GM18861 (cell line): ENCODE measurements around the gene TRIP10.
"Not testable (repeated sequence)": the region's sequence is repeated elsewhere in the genome, so short reads cannot be mapped to it uniquely, and the experiment has no call there.

ENCODE experiments used
- ATAC-seq: cut with Tn5 transposase; IDR thresholded peaks from one replicate; pipeline ENCODE4 v1.9.1; 2021; ENCODE audit not compliant: unreplicated experiment

Gene TRIP10, protein sequence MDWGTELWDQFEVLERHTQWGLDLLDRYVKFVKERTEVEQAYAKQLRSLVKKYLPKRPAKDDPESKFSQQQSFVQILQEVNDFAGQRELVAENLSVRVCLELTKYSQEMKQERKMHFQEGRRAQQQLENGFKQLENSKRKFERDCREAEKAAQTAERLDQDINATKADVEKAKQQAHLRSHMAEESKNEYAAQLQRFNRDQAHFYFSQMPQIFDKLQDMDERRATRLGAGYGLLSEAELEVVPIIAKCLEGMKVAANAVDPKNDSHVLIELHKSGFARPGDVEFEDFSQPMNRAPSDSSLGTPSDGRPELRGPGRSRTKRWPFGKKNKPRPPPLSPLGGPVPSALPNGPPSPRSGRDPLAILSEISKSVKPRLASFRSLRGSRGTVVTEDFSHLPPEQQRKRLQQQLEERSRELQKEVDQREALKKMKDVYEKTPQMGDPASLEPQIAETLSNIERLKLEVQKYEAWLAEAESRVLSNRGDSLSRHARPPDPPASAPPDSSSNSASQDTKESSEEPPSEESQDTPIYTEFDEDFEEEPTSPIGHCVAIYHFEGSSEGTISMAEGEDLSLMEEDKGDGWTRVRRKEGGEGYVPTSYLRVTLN

DNA sequence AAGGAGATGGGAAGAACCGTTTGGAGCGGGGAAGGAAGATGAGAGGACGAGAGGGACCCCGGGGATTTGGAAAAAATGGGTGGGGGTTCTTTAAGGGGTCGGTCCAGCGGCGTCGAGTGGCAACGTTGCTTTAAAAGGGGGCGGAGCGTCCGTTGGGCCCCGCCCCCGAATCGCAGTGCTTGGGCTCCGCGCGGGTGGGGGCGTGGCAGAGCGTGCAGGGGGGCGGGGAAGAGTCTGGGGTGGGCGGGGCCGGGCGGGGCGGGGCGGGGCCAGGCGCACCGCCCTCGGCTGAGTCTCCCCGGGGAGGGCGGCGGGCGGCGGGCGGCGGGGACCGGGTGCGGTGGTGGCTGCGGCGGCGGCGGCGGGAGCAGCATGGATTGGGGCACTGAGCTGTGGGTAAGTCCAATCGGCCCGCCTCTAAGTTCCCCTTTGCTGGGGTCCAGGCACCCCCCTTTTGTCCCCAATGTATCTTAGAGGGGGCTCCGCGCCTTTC lies at the start of gene TRIP10:
Gene TRIP10, plus strand, starts transcription at position 291 of the 493 bp plus-strand sequence. Its CDS starts 82 bp downstream, at position 373.
- no peak for ATAC-seq

DNA sequence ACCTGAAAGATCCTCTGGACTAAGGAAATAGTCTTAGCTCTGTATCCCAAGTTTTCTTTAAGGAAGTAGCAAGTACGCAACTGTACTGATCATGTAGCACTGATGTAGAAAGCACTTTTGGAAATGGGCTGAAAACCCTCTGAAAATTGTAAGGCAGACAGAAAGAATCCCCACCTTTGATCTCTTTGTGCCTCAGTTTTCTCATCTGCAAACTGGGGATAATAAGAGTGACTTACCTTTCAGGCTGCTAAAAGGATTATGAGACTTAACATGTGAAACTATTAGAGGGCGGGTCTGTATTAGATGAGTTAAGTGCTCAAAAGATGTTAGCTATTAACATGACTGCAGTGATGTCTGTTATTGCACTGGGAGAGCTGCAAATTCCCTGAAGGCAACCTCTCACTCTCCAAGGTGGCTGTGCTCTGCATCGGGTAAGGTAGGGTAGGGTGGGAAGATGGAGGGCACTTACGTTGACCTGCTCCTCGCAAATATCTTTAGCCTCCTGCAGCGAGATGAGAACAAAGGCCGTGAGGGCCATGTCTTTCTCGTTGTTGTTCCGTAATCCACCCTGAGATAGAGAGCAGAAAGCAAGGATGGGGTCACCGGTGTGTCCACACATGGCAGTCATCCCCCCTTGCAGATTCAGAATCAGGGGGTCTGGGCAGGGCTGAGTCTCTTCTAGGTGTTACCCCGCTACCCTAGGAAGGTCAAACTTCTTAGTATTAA lies 49.2 kb upstream of the TRIP10 start:
- ATAC-seq: no peak

DNA sequence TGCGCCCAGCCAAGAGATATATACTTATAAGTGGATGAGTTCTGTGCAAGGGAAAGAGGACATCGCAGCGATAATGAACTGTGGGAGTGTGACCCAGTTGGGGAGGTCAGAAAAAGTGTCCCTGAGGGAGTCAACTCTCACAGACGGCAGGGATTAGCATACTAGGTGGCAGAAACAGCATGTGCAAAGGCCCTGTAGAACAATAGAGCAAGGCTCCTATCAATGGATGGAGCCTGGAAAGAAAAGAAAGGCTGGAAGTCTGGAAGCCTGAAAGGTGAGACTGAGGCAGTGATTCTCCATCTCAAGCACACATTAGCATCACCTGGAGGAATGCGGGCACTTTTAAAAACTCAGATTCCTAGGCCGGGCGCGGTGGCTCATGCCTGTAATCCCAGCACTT lies 48.1 kb upstream of the TRIP10 start:
- no peak for ATAC-seq

DNA sequence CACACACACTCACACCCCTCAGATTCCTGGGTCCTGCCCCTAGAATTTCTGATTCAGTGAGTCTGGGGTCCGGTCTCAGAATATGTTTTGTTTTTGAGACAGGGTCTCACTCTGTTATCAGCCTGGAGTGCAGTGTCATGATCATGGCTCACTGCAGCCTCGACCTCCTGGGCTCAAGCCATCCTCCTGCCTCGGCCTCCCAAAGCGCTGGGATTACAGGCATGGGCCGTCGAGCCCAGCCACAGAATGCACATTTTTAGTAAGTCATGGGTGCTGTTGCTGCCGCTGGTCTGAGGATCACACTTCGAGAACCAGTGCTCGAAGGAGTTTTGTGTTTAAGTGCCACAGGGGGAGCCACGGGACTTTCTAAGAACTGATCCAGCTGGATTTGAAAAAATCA lies 47.5 kb upstream of the TRIP10 start:
- no peak for ATAC-seq

DNA sequence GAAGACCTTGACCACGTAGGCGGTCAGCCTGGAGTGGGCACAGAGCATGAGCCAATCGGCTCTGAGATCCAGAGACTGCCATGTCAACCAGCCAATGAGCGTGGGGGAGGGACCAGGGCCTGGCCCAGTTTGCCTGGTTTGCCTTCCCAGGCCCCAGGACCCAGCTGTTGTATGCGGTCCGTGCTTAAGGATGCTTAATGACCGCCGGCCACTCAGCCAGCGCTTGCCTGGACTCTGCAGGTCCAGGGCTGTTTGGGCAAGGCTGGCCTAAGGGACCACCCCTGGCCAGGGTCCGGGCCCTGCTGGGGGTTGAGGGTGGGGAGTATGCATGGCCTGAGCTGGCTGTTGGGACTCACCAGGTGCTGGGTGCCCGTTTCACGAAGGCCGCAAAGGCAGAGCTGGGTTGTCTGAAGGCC lies 46.4 kb upstream of the TRIP10 start:
- ATAC-seq: no peak

DNA sequence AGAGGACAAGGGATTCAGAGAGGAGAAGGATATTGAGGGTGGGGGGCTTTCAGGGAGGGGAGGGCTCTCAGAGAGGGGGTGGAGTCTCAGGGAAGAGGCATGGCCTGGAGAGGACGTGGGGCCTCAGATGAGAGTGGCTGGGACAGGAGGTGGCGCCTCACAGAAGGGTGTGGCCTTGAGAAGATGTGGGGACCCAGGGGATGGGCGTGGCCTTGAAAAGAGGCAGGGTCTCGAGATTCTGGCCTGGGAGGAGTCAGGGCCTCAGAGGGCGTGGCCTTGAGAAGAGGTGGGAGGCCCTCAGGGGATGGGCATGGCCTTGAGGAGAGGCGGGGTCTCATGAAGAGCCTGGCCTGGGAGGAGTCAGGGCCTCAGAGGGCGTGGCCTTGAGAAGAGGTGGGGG lies 45.8 kb upstream of the TRIP10 start:
- ATAC-seq: no peak

DNA sequence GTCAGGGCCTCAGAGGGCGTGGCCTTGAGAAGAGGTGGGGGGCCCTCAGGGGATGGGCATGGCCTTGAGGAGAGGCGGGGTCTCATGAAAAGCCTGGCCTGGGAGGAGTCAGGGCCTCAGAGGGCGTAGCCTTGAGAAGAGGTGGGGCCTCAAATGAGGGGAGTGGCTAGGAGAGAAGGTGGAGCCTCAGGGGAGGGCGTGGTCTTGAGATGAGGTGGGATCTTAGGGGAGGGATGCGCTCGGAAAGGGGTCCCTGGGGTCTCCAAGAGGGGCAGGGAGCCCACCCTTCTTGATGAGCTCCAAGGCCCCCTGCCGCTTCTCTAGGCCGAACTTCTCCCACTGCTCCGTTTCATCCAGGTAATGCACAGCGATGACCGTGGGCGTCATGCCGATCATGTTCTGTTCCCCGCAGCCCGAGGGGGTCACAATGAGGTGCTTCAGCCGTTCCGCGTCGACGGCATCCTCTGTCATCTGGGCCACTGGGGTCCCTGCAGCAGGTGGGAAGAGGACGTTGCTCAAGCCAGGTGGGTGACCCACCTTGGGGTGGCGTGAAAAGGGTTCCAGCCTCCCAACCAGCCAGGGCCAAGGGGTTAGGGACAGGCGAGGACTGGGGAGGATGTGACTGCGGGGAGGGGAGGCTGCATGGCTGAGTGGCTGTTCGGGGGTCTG lies 45.2 kb upstream of the TRIP10 start:
- no peak for ATAC-seq

DNA sequence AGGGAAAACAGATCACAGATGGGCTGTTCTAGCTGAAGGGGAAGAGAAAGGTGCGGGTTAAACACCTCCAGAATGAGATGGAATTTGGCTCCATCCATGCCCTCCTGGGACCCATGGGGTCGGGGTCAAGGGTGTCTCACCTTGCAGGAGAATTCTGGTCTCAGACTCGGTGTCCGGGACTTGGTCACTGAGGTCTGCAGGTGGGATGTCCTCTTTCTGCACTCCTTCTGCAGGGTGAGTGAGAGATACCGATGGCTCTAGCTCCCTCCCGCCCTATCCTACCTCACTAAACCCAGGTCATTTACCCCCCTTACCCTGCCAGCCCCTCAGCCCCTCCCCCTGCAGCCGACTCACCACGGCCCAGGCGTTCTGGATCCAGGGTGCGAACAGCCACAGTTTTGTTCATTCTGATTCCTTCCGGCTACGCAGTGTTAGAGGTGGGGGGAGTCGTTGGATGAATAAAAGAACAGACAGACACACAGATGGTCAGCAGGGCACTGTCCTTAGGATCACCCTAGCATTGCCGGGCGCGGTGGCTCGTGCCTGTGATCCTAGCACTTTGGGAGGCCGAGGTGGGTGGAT lies 43.1 kb upstream of the TRIP10 start:
- no peak for ATAC-seq

DNA sequence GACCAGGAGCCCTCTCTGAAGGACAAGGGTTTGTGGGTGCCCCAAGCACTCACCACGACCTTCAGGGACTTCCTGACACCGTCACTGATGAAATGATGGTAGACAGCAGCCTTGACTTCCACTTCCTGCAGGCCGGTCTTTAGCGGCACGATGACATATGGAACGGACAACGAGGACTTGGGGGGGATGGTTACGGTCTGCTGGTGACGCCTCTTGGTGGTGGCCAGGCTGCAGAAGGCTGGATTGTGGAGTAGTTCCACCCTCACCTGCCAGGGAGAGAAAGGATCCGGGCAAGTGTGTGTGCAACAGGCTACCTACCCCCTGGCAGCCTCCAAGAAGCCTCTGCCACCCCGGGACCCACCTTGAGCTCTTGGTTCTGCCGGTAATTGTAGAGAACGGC lies 42.2 kb upstream of the TRIP10 start:
- no peak for ATAC-seq

DNA sequence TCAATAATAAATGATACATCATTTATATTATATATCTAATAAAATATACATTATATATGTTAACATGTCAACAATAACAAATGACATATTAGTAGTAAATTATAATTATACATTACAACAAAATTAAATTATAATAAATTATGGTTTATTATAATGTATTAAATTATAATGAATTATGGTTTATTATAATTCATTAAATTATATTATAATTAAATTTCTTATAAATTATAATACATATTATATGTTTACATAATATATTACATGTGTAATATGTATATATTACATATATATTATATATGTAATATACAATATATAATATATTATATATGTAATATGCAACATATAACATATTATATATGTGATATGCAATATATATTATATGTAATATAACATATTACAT lies 39.5 kb upstream of the TRIP10 start:
- no peak for ATAC-seq

DNA sequence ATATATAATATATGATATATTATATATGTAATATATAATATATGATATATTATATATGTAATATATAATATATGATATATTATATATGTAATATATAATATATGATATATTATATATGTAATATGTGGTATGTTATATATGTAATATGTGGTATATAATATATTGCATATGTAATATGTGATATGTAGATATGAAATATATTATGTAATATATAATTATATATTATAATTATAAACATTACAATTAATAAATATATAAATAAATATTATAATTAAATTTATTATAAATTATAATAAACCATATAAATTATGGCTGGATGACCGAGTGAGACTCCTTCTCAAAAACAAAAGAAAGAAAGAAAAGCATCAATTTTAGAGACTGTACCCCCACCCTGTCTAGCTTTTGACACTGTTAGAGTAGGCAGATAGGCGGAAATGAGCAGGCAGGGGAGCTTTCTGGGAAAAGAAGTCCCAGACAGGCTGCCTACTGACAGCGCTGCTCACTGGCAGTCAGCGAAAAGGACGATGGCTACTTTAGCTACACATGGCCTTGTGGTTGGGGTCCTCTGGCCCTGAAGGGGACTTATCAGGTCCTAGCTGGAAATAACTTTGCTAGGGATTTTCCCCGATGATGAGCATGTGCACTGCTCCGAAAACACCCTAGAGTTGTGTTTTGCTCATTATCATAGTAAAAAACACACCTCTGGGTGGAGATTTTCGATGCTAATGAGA lies 38.7 kb upstream of the TRIP10 start:
- no peak for ATAC-seq

DNA sequence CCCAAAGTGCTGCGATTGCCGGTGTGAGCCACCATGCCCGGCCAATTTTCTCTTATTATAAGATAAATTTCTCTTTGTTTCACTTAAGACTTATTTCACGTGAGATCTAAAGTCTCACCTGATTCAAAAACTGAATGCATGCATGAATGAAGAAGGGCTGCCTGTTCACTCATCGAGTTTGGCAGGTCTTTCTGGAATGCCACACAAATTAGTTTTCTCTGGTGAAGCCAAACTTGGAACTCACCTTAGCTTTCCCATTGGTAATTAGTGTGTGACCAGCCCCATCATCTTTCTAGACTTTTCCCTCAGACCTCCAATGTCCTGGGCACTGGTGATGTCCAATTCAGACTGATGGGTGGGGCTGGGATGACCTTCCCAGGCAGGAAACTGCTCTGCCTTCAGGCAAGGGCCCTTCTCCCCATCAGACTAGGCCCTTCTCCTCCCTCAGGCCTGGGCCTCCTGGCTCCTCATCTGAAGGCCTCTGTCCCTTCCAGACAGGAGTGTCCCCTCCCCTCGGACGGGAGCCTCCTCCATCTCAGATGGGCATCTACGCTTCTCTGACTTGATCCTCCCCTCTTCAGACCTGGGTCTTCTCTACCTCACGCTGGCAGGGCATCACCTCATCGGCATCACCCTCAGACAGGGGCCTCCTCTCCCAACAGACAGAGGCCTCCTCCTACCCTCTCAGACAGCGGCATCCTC lies 33.4 kb upstream of the TRIP10 start:
- no peak for ATAC-seq

DNA sequence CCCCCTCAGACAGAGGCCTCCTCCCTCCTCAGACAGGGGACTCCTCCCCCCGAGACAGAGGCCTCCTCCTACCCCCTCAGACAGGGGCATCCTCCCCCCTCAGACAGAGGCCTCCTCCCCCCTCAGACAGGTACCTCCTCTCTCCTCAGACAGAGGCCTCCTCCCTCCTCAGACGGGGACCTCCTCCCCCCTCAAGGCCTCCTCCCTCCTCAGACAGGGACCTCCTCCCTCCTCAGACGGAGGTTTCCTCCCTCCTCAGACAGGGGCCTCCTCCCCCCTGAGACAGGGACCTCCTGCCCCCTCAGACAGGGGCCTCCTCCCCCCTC lies 32.9 kb upstream of the TRIP10 start:
- no peak for ATAC-seq

DNA sequence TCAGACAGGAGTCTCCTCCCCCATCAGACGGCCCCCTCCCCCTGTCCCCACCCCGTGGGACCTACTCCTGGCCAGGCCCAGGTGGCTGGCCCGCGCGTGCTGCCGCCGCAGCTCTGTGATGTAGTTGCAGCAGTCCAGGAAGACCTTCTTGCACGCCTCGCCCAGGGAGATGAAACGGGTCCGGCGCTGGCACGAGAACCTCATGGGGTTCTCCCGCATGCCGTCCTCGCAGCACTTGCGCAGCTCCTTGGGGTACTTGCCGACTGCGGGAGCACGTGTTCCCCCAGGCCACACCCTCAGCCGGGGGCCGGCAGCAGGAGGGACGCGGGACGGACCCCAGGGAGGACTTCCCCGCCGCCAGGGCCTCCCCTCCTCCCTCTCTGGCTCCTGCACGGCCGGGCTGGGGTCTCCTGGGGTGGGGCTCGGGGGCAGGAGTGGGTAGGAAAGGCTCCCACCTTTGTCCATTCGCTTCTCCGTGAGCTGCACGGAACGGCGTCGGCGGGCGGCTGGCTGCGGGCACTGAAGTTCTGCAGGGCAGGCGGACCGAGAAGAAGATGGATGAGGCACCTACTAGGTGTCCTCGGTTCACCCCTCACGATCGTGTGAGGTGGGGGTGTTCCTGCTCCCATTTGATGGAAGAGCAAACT lies 32.3 kb upstream of the TRIP10 start:
- no peak for ATAC-seq

DNA sequence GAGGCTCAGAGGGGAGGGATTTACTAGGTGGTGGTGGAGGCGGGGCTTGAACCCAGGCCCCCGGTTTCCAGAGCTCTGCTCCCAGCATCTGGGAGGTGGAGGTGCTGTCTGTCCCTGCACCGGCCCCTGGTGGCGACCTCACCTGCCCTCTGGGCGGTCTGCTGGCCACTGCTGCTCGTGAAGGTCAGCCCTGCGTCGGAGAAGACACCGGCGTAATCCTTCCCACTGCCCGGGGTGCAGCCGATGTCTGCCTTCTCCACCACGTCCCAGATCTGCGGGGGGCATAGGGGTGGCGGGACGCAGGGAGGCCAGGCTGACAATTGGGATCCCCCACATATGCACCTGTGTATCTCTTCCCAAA lies 31.8 kb upstream of the TRIP10 start:
- no peak for ATAC-seq

DNA sequence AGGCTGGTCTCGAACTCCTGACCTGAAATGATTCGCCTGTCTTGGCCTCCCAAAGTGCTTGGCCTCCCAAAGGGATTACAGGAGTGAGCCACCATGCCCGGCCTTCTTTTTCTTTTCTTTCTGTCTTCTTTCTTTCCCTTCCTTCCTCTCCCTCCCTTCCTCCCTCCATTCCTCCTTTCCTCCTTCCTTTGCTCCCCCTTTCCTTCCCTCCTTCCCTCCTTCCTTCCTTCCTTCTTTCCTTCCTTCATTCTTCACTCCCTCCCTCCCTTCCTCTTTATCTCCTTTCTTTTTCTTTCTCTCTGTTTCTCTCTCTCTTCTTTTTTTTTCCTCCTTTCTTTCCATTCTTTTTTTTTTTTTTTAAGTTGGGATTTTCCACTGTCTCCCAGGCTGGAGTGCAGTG lies 31.1 kb upstream of the TRIP10 start:
- ATAC-seq: no peak

DNA sequence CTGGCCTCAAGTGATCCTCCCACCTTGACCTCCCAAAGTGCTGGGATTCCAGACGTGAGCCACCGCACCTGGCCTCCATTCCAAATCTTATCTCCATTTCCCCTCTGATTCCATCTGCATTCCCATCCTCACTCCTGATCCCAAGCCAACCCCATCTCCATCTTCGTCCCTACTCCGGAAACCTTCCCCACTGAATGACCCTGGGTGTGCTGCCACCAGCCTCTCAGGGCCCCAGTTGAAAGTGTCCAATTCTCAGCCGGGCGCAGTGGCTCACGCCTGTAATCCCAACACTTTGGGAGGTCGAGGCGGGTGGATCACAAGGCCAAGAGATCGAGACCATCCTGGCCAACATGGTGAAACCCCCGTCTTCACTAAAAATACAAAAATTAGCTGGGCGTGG lies 30.6 kb upstream of the TRIP10 start:
- not testable (repeated sequence) for ATAC-seq

DNA sequence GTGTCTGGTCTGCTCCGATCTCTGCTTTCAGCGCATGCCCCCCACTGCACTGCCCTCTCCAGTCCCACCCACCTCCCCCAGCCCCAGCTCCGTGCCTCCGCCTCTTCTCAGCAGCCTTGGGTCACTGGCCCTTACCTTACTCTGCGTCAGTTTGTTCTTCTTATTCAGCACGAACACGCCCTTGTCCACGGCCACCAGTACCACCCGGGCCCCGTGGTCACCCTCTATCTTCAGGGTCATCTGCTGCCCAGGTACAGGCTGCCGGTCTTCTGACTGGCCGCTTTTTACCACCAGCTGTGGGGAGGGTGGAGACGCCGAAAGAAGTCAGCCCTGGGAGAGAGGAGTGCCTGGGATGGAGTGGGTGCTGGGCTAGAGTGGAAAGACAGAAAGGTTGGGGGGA lies 29.9 kb upstream of the TRIP10 start:
- no peak for ATAC-seq

DNA sequence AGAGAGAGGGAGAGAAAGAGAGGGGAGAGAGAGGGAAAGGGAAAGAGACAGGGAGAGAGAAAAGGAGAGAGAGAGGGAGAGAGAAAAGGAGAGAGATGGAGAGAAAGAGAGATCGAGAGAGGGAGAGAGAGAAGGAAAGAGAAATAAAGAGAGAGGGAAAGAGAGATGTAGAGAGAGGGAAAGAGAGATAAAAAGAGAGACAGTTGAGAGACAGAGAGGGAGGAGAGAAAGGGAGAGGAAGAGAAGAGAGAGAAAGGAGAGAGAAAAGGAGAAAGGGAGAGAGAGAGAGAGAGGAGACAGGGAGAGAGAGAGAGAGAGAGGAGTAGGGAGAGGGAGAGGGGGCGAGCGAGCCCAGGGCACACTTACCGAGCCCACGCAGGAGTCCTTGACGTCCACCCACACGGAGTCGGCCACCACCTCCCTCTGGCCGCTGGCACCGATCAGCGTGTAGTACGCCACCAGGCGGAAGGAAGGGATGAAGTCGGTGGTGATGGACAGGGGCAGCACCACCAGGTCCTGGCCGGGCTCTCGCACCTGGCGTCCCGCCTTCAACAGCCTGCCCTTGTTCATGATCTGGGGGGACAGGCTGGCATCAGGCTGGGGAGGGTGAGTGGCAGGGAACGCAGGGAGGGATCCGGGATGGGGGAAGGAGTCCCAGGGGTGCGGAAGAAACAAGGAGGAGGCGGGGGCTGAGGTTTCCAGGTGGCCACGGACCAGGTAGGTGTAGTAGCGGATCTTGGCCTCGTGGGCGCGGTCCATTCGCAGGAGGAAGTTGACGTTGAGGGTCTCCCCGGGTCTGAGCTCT lies 29.0 kb upstream of the TRIP10 start:
- no peak for ATAC-seq
